Urothelium cell line (cell line): ENCODE measurements around the gene SRSF2.
"Not testable (repeated sequence)": the region's sequence is repeated elsewhere in the genome, so short reads cannot be mapped to it uniquely, and the experiment has no call there.

ENCODE experiments used
- DNase-seq: peaks from one replicate; pipeline ENCODE4 v3.0.0; 2011; ENCODE audit warnings: low spot score, mixed read lengths
- FAIRE-seq: peaks from 2 replicates; lab custom pipeline; 2011; peaks lifted over from hg19 to GRCh38; lab: Jason Lieb, UNC

Gene SRSF2, protein sequence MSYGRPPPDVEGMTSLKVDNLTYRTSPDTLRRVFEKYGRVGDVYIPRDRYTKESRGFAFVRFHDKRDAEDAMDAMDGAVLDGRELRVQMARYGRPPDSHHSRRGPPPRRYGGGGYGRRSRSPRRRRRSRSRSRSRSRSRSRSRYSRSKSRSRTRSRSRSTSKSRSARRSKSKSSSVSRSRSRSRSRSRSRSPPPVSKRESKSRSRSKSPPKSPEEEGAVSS

DNA sequence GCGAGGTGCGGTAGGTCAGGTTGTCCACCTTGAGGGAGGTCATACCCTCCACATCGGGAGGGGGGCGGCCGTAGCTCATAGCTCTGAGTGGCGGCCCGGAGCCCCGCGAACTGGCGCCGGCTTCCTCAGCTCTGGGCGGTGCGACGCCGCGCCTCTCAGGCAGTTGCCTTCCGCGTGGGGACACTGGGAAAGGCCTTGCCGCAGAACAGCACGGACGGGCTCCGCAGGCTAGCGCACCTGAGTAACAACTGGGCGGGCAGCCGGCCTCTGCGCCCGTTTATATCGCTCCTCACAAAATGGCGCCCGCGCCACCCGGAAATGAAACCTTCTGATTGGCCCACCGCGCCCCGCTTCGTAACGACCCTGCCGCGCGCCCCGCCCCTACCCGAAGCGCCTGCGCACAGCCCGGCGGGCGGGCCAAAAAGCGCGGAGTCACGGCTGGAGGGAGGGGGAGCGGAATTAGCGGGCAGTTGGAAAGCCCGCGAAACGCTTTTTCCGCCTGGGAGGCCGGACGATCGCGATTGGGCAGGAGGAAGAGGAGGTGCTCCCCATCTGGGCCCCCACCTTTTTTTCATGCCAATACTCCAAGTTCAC lies at the start of gene SRSF2:
SRSF2 (minus strand) TSS at position 250 of the 594 bp plus-strand sequence; CDS start at position 79, 171 bp downstream.
- peak; percentile 9 for FAIRE-seq
- DNase-seq: peak; percentile 100

DNA sequence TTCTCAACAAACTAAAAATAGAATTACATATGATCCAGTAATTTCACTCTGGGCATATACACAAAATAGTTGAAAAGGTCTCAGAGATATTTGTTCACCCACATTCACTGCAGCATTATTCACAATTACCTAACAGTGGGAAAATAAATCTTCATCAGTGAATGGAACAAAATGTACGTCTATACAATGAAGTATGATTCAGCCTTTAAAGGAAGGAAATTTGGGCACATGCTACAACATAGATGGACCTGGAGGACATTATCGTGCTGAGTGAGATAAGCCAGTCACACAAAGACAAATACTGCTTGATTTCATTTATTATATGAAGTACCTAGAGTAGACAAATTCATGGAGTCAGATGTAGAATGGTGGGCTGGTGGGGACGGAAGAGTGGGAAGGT lies 47.8 kb upstream of the SRSF2 start:
- DNase-seq (no peak), FAIRE-seq (no peak)

DNA sequence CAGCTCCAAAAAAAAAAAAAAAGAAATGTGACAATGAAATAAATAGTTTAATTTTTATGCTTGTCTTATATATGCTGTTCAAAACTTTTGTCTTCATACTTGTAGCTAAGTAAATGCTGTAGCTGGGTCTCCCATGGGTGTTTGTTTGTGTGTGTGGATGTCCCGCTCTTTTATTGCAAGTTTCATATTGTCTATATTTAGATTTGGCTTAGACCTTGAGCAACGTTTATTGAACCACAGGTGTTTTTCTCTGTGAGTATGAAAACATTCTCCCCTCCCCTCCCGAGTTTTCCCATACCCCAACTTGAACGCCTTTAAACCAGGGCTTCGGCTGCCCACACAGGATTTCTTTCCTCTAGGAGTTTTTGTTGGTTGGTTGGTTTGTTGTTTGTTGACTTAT lies 46.0 kb upstream of the SRSF2 start:
- no peak for FAIRE-seq
- no peak for DNase-seq

DNA sequence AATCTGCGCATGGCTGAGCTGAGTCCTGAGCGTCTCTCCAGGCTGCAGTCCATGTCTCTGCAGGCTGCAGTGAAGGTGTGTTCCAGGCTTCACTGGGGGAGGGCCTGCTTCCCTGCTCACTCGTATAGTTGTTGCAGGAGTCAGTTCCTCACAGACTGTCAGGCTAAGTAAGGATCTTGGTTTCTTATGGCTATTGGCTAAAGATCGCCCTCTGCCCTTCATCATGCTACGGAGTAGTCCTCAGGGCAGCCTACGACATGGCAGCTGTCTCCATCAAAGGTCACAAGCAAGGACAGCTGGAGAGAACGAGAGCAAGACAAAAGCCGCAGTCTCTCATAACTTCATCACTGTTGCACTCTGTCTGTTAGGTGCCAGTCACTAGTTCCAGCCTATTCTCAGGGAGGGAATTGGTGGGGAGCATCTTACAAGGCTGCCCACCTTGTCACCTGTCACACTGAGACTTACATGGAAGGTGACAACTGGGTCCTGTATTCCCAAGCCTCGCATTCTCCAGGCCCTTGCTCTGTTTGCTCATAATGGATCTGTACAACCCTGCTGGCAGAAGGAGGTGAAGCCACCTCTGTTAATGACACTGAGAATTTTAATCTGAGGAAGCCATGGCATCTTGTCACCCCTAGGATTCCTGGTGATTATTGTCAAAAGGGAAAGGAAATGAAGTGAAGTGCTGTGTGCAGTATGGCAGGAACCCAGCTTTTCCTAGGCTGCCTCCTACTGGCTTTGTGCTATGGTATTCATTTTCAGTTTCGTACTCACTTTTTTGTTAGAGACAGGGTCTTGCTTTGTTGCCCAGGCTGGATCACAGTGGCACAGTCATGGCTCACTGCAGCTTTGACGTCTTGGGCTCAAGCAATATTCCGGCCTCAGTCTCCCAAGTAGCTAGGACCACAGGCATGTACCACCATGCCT lies 44.2 kb upstream of the SRSF2 start:
- DNase-seq: no peak
- FAIRE-seq: peak; percentile 84

DNA sequence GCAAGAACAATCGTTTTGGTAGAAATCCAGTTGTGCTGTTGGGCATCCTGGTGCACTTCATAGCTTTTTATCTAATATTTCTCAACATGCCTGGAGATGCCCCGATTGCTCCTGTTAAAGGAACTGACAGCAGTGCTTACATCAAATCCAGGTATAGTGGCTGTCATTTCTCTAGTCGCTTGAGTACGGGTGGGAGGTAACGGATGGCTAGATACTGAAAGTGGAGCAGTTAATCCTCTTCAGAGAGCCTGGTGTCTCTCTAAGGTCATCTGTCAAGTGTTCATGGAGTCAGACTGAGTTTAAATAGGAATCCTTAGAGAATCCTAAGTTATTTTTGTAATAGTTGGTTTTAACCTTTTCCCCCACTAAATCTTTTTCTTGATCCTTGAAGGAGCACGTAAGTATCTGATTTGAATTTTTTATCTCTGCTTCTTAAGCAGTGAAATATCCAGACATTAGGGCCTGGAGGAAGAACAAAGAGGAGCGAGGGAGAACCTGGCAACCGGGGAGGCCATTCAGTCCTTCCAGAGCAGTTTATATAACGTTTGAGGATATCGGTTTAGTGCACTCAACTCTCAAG lies 38.0 kb upstream of the SRSF2 start:
- FAIRE-seq (no peak), DNase-seq (no peak)

DNA sequence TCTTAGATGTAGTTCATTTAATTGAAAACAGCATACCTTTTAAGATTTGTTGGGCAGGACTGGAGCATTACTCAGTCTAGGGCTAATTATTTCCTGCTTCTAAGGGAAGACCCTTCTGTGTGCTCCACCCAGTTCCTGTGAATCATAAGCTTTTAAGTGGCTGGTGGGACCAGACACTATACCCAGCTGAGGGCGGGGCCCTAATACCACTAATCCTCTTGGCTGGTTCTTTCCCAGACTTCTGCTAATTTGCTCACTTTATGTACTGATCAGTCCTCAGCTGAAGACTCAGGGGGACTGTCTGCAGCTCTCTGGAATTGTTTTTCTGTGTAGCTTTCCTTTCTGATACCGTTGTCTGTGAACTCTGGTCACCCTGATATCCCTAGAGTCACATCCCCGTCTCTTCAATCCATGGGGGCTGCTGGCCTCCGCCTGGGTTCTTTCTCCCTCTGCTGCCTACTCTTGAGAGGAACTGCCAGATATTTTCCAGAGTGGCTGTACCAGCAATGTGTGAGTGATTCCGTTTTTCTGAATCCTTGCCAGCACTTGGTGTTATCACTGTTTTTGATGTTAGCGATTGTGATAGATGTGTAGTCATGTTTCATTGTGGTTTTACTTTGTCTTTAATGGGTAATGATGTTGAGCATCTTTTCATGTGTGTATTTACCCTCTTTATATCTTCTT lies 35.9 kb upstream of the SRSF2 start:
- DNase-seq (peak; percentile 28), FAIRE-seq (no peak)

DNA sequence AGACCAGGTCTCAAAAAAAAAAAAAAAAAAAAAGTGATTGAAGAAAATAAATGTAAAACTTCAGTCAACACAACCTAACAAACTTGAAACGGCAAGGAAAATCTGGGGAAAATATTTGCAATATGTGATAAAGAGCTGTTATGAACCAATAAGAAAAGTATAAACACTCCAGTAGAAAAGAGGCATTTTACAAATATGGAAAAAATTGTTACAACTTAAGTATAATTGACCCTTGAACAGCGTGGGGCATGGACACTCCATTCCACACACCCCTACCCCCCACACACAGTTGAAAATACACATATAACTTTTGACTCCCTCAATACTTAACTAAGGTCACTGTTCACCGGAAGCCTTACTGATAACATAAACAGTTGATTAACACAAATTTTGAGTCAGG lies 21.4 kb upstream of the SRSF2 start:
- FAIRE-seq: peak; percentile 13
- no peak for DNase-seq

DNA sequence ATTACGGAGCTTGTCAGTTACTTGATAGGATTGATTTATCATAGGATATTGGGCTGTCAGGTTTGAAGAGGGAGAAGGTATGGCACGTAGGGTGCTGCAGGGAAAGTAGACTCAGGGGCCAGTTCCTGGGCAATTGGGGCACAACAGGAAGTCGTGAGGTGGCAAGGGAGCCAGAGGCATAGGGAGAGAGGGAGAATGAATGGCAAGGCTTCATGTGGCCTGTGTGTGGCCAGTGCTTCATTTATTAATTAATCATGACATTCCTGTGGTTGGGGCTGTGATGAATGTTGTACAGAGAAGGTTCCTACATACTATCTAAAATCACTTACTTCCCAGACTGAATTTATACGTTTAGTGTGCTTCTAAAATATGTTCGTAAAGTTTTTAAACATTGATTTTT lies 20.1 kb upstream of the SRSF2 start:
- FAIRE-seq (no peak), DNase-seq (no peak)

DNA sequence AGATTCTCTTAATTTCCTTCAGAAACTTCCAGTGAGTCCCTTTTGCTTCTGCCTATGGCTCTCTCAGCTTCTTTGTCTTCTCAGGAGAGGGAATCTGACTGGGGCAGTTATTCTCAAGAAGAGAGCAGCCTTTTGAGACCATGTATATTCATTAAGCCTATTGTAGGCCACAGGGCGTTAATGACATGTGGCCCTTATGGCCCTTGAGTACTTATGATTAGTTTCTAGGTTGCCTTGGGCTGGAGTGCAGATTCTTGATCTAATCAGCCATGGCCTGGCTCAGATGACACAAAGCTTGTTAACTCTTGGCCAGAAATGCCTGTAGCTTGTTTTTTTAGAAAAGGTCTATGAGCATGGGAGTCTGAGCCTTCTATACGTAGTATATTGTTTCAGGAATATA lies 18.2 kb upstream of the SRSF2 start:
- DNase-seq (no peak), FAIRE-seq (no peak)

DNA sequence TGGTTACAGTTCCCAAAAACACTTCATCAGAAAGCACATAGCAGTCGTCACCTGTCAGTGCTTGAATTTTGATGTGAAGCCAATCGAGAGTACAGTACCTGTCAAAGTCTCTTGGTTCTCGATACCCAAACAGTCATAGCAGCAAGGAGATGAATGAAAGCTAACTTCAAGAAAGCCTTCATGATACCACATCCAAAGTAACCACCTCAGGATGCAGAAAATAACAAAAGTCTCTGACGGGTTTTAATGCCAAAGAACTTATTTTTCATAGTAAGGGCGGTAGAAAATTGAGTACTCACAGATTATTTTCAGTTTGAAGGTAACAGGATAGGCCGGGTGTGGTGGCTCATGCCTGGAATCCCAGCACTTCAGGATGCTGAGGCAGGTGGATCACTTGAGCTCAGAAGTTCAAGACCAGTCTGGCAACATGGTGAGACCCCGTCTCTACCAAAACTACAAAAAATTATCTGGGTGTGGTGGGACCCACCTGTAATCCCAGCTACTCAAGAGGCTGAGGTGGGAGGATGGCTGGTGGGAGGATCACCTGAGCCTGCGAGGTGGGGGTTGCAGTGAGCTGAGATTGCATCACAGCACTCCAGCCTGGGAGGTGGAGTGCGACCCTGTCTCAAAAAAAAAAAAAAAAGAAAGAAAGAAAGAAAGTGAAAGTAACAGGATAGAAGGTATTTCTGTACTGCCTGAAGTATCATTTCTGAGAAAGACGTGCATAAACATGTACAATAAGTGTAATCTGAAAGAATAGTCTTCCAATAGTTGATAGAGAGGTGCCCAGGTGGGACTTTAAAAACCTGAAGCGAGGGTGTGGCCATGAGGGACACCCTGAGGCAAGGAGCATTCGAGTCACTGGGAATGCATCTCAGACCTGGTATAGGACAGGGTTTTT lies 16.2 kb upstream of the SRSF2 start:
- FAIRE-seq (no peak), DNase-seq (no peak)

DNA sequence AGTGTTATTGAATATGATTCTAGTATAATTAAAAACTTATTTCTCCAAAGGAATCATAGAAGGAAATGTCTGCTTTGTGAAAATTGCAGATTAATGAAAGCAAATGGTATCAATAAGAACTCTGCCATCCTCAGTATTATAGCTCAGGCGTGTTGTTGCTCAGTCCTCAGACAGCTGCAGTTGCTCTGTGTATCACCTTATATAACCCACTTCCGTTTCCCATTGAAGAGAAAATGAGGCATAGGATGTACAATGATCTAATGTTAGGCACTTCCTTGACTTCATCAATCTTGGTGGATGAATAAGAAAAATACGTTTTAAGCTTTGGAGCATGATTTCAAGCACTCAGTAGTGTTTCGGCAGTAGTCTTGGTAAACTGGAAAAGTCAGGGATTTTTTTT lies 14.9 kb upstream of the SRSF2 start:
- no peak for DNase-seq
- no peak for FAIRE-seq

DNA sequence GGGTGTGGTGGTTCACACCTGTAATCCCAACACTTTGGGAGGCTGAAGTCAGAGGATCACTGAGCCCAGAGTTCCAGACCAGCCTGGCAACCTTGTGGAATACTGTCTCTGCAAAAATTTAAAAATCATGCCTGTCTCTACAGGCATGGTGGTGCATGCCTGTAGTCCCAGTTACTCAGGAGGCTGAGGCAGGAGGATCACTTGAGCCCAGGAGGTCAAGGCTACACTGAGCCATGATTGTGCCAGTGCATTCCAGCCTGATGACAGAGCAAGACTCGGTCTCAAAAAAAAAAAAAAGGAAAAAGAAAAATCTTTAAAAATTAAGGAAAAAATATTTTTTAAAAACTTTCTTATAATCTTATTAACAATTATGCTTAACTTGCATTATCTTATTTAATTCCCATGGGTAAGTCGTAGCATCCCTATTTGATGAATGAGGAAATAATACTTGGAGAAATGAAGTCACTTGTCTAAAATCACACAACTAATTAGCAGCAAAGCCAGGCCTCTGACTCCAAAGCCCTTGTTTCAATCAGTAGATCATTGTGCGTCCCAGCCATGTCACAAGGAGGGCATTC lies 14.4 kb upstream of the SRSF2 start:
- no peak for FAIRE-seq
- no peak for DNase-seq

DNA sequence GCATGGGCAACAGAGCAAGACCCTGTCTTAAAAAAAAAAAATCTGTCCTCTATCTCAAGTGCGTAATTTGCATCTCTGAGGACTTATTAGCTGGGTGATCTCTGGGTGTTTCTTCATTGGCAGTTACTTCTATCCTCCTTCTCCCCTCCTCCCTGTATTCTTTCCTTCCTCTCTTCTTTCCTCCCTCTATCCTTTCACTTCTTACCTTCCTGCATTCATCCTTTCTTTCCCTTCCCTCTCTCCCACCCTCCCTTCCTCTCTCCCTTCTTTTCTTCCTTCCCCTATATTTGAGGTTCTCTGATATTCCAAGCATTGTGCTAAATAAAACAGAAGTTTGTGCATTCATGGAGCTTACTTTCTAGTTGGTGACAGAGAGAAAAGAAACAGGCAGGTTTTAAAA lies 11.5 kb upstream of the SRSF2 start:
- FAIRE-seq (no peak), DNase-seq (no peak)

DNA sequence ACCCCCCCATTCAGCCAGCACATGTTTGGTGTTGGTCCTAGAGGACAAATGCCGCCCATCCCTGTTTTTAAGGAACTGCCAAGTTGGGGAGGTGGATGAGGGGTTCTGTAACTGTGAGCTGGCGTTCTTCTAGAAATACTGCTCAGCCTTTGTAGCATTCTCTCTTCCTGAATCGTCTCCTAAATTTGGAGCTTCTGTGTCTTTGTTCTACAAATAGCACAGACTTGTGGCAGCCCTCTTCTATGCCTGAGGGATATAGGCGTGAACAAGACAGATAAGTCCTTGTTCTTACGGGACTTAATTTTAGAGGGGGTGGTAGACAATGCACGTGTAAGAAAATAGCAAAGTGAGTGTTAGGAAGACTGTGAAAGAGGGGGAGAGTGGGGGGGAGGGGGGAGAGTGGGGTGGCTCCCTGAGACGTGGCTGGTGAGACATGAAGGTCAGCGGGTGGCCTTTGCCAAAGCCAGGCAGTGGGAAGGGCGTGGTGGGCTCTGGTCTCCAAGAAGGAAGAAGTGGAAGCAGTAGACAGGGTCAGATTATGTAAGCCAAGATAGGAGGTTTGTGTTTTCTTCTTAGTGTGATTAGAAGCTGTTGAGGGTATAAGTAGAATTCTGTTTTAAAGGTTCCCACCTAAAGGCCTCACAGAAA lies 10.7 kb upstream of the SRSF2 start:
- FAIRE-seq (no peak), DNase-seq (no peak)

DNA sequence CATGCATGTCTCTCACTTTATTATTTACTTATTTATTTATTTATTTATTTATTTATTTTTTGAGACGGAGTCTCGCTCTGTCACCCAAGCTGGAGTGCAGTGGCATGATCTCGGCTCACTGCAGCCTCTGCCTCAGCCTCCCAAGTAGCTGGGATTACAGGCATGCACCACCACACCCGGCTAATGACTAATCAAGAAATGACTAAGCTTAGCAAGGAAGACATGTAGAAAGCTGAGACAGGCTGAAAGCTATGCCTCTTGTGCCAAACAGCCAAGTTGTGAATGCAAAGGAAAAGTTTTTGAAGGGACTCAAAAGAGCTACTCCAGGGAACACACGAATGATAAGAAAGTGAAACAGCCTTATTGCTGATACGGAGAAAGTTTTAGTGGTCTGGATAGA lies 8.7 kb upstream of the SRSF2 start:
- not testable (repeated sequence) for FAIRE-seq, DNase-seq

DNA sequence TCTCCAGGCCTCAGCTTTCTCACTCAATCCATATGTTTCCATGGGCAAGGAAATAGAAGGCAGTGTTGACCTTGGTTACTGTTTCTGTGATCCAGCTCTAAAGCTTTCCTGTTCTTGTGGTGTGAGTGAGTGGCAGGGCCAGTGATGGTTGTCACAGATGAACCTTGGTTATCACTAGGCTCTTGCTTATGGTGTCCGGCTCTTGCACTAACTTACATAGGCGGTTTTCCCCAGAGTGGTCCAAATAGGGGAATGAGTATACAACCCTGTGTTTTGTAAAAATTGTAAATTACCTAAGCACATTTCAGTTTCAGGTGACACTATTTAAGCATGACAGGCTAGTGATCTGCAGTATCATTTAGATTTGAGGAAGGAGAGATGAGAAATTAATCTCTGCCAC lies 7.6 kb upstream of the SRSF2 start:
- DNase-seq: no peak
- FAIRE-seq: no peak

DNA sequence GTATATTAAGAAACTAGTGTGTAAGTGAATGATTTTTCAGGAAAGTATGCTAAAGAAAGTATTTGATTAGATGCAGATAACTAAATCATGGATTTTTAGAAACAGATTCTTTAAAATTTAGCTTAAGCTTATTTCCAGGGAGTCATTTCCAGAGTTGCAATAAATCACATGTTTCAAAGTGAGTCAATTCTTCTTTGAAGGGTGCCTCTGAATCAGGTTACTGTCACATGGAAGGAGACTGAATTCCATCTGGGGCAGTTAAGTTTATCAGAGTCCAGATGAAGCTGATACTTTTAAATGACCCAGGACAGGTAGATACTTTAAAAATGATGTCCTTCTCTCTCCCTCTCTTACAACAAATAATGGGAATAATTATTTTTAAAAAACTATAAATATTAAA lies 5.8 kb upstream of the SRSF2 start:
- no peak for FAIRE-seq

DNA sequence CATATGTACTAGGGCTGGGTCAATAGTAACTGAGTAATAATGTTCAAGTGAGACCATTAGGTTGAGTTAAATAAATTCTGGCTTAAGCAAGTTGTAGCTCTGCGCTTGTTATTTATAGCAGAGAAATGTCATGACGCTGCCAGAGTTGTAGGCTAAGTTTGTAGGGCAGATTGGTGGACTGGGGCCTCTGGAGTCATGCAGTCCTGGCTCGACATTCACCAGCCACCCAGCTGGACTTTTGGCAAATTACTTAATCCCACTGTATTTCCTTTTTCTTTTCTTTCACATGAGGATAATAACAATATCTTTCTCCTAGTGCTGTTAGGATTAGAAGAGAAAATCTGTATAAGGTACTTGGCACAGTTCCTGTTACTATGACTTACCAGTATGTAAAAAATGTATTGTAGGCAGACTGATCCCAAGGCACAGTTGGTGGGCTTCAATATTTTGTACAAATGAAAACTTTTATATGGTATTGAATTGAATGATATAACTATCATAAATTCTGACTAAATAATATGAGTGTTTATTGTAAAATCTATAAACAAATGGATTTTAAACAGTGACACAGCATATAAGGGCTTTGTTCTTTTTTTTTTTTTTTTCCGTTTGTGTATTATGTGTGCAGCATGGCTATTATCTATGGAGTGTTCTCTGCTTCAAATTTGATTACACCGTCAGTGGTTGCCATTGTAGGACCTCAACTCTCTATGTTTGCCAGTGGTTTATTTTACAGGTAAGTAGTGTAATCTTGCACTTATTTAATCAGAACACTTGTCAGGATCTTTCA lies 3.4 kb upstream of the SRSF2 start:
- no peak for DNase-seq
- FAIRE-seq: no peak

More for the DNA sequence above, 5.8 kb upstream of the SRSF2 start:
- no peak for DNase-seq
